Measurements from ENCODE around the gene EN1.

EN1 gene

DNA sequence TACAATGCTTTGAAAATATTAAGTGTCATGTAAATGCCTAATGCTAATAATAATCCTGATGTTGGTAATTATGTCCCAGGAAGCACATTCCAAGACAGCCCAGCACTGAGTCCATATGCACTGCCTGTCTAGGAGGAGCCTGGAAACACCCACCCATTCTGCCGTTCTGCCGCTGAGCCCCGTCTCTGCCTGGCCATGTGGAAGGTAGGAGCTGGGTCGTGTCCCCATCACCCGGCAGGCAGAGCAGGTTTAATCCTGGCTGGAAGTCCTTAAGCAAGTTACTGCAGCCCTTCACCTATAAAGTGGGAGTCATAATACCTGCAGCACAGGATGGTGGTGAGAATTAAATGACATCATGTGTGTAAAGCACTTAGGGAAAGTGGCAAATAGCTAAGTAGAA is 13.1 kb upstream of the EN1 start:
- peaks cover 11 to 28% of the 10 kb centered on the region in 2 donors for H3K4me1 Mint-ChIP-seq
- H3K27ac Mint-ChIP-seq: no peak overlapping the region
- H3K36me3 Mint-ChIP-seq: peaks cover 0 to 4% of the 10 kb centered on the region in 2 donors
- H3K4me3 Mint-ChIP-seq: no peak overlapping the region
- no peaks in the 10 kb centered on the region for H3K9me3 Mint-ChIP-seq
- no peak for DNase-seq
- no peak for ATAC-seq (replicated peaks)
- peaks cover 73 to 95% of the 10 kb centered on the region in 2 donors for H3K27me3 Mint-ChIP-seq

- H3K4me3 Mint-ChIP-seq: no peak overlapping the region
- DNase-seq: no peak
Observed at GRCh38 chr2:118859157-118859770, 11.8 kb upstream of the EN1 start.

GRCh38 chr2:118858485-118859156 is 11.2 kb upstream of the EN1 start:
- Mint-ChIP-seq H3K27ac (no peak overlapping the region), H3K4me3 (no peak overlapping the region), H3K27me3 (peaks cover 70 to 96% of the 10 kb centered on the region in 2 donors), H3K9me3 (peaks cover 0 to 3% of the 10 kb centered on the region in 2 donors), H3K36me3 (peaks cover 2 to 8% of the 10 kb centered on the region in 2 donors), H3K4me1 (peaks cover 16 to 36% of the 10 kb centered on the region in 2 donors)
- no peak for ATAC-seq (replicated peaks)
- no peak for DNase-seq

More at GRCh38 chr2:118859157-118859770, 11.8 kb upstream of the EN1 start:
- Mint-ChIP-seq H3K27me3 (peaks cover 69 to 95% of the 10 kb centered on the region in 2 donors), H3K9me3 (no peaks in the 10 kb centered on the region), H3K4me1 (peaks cover 13 to 29% of the 10 kb centered on the region in 2 donors), H3K27ac (peak overlapping the region; percentile 51), H3K36me3 (peaks cover 0 to 4% of the 10 kb centered on the region in 2 donors)
- ATAC-seq (replicated peaks): no peak

DNA sequence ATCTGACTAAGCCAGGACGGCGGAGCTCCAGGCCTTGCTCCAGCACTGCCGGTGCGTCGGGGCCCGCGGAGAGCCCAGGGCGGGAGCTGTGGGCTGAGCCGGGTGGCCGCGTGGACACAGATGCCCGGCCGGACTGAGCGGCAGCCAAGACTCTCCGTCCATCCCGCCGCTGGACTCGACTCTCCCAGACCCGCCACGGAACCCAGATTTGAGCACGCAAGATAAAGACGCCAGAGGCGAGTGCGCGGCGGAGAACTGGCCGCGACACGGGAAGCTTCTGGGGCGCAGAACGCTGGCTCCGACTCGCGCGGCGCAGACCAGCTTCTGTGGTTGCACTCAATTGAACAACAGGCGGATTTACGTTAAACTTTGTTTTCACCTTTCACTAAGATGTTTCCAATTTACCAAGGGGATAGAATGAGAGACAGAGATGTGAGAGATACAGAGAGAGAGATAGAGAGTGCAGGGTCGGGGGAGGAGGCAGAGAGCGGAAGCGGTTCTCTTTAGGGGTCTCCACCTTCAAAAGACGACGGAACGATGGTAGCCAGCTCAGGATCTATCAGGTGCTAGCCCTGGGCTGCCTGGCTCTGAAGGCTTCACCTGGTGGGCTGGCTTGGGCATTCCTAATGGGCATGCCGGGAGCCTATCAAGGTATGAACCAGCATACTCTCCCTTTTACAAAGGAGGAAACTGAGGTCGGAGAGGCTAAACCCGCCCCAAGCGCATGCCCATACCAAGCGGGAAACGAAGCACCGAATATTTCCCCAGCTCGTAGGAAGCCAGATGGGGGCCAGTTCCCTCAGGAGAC is 10.4 kb upstream of the EN1 start:
- no peak for ATAC-seq (replicated peaks)
- H3K27ac Mint-ChIP-seq: peak overlapping the region; percentile 6
- H3K4me3 Mint-ChIP-seq: peak overlapping the region; percentile 4 to 14

GRCh38 chr2:118856978-118857676 is 9.7 kb upstream of the EN1 start:
- ATAC-seq (replicated peaks) (no peak), DNase-seq (no peak)
- Mint-ChIP-seq H3K9me3 (peaks cover 0 to 3% of the 10 kb centered on the region in 2 donors), H3K27ac (peak overlapping the region; percentile 31), H3K27me3 (peaks cover 70 to 98% of the 10 kb centered on the region in 2 donors), H3K4me1 (peaks cover 18 to 43% of the 10 kb centered on the region in 2 donors), H3K4me3 (peak overlapping the region in 1 of 2 donors; percentile 14), H3K36me3 (peaks cover 2 to 8% of the 10 kb centered on the region in 2 donors)

More for the DNA sequence above, 10.4 kb upstream of the EN1 start:
- Mint-ChIP-seq H3K9me3 (peaks cover 0 to 3% of the 10 kb centered on the region in 2 donors), H3K36me3 (peaks cover 2 to 8% of the 10 kb centered on the region in 2 donors), H3K27me3 (peaks cover 72 to 98% of the 10 kb centered on the region in 2 donors), H3K4me1 (peaks cover 18 to 43% of the 10 kb centered on the region in 2 donors)
- DNase-seq: no peak

- ATAC-seq (replicated peaks): no peak
- peaks cover 0 to 3% of the 10 kb centered on the region in 2 donors for H3K9me3 Mint-ChIP-seq
- peaks cover 70 to 98% of the 10 kb centered on the region in 2 donors for H3K27me3 Mint-ChIP-seq
Observed at GRCh38 chr2:118856330-118856977, 9.0 kb upstream of the EN1 start.

GRCh38 chr2:118855451-118856279 is 8.2 kb upstream of the EN1 start:
- H3K27ac Mint-ChIP-seq: peak overlapping the region; percentile 73

More at GRCh38 chr2:118856330-118856977, 9.0 kb upstream of the EN1 start:
- Mint-ChIP-seq H3K4me1 (peaks cover 18 to 43% of the 10 kb centered on the region in 2 donors), H3K36me3 (peaks cover 2 to 8% of the 10 kb centered on the region in 2 donors), H3K27ac (peak overlapping the region; percentile 84), H3K4me3 (peak overlapping the region; percentile 32 to 44)
- no peak for DNase-seq

DNA sequence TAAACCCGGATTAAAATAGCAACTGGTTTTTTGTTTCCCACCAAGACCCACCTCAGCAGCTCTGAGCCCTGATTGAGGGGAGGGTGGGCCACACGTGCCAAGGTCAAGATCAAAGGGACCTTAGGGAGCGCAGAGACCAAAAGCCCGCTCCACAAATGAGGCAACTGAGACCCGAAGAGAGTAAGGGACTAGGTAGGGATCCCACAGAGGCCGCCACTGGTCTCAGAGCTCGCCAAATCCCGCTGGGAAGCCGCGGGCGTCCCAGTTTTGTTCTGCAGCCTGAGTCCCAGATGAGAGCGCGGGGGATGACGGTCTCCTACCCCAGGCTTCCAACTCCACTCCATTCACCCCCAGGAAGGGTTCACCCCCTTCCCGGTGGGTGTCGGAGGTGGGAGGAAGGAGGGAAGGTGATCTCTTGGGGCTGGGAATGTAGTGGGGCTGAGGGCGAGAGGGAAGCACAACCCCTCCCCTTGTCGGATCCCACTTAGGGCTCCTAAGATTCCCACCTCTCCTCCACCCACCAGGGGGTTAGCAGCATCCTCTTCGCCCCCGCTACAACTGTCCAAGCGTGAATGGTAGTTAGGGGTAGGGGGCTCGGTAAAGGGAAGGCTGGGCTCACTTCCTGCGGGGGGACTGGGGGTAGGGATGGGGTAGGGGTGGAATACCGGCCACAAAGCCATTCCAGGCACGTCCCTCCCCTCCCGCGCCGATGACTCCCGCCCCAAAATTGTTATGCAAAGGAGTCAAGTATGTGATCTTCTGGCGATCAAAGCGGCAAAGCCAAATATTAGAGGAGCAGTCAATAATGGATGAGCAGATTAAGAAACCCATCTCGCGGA is 7.3 kb upstream of the EN1 start:
- Mint-ChIP-seq H3K4me3 (no peak overlapping the region), H3K9me3 (peaks cover 0 to 3% of the 10 kb centered on the region in 2 donors), H3K4me1 (peaks cover 20 to 43% of the 10 kb centered on the region in 2 donors), H3K27me3 (peaks cover 72 to 98% of the 10 kb centered on the region in 2 donors), H3K36me3 (peaks cover 2 to 12% of the 10 kb centered on the region in 2 donors), H3K27ac (peak overlapping the region; percentile 72)
- no peak for ATAC-seq (replicated peaks)
- DNase-seq: no peak

More at GRCh38 chr2:118855451-118856279, 8.2 kb upstream of the EN1 start:
- Mint-ChIP-seq H3K27me3 (peaks cover 70 to 98% of the 10 kb centered on the region in 2 donors), H3K9me3 (peaks cover 0 to 3% of the 10 kb centered on the region in 2 donors), H3K4me3 (peak overlapping the region; percentile 56 to 72), H3K4me1 (peaks cover 18 to 43% of the 10 kb centered on the region in 2 donors), H3K36me3 (peaks cover 2 to 8% of the 10 kb centered on the region in 2 donors)
- ATAC-seq (replicated peaks): peak; percentile 87 to 88
- DNase-seq: peak; percentile 76

GRCh38 chr2:118853651-118854291 is 6.3 kb upstream of the EN1 start:
- Mint-ChIP-seq H3K4me1 (peaks cover 23 to 47% of the 10 kb centered on the region in 2 donors), H3K27ac (peak overlapping the region; percentile 94), H3K4me3 (peak overlapping the region in 1 of 2 donors; percentile 67), H3K27me3 (peaks cover 69 to 94% of the 10 kb centered on the region in 2 donors), H3K9me3 (peaks cover 0 to 5% of the 10 kb centered on the region in 2 donors), H3K36me3 (peaks cover 5 to 14% of the 10 kb centered on the region in 2 donors)
- DNase-seq: no peak
- no peak for ATAC-seq (replicated peaks)

DNA sequence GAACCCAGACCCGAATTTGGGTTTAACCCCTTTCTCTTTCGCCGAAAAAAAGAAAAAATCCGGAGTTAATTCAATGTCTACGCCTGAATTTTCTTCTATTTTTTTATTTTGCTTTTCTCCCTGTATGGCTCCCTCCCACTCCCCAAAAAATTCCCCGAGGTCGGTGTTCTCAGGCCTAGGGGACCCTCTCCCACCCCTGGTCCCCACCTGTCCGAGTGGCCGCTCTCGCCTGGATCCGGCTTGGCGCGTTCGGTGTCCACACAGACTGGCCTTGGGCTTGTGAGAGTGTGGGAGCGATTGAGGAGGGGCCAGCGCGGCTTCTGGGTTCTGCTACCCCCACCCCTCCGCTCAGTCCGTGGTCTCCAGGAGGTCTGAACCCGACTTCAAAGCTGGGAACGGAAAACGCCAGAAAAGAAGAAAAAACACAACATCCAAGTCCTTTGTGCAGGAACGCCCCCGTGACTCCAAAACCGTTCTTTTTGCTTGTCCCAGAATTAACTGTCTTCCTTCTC is 5.7 kb upstream of the EN1 start:
- peak overlapping the region; percentile 94 for H3K27ac Mint-ChIP-seq
- peaks cover 0 to 5% of the 10 kb centered on the region in 2 donors for H3K9me3 Mint-ChIP-seq
- peaks cover 70 to 96% of the 10 kb centered on the region in 2 donors for H3K27me3 Mint-ChIP-seq
- no peak for ATAC-seq (replicated peaks)
- peak overlapping the region in 1 of 2 donors; percentile 53 for H3K4me3 Mint-ChIP-seq
- no peak for DNase-seq
- H3K36me3 Mint-ChIP-seq: peaks cover 5 to 15% of the 10 kb centered on the region in 2 donors
- peaks cover 24 to 53% of the 10 kb centered on the region in 2 donors for H3K4me1 Mint-ChIP-seq

DNA sequence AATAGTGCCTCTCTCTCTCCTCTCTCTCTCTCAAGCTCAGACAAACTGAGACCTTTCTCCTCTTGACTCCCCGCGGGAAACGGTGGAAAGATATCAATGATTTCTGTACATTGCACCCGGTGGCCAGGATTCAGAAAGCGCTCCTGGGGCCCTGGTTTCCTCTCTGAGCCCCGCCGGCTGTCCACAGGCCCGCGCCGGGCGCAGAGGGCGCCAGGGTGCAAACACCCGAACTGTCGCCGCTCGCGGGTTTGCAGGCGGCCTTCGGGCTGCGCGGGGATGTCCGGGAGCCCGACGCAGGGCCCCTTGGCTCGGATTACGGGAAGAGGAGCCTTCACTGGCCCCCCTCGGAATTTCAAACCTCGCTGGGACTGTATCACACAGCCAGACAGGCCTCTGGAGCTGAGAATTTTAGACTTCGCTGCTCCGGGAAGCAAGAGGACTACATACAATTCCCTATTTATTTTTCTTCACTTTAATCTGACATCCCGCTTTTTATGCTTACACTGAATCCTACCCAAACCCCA is 5.2 kb upstream of the EN1 start:
- H3K4me1 Mint-ChIP-seq: peaks cover 23 to 50% of the 10 kb centered on the region in 2 donors
- peaks cover 67 to 96% of the 10 kb centered on the region in 2 donors for H3K27me3 Mint-ChIP-seq
- peaks cover 0 to 5% of the 10 kb centered on the region in 2 donors for H3K9me3 Mint-ChIP-seq
- peaks cover 5 to 15% of the 10 kb centered on the region in 2 donors for H3K36me3 Mint-ChIP-seq
- ATAC-seq (replicated peaks) (no peak), DNase-seq (no peak)
- H3K27ac Mint-ChIP-seq: peak overlapping the region; percentile 56
- H3K4me3 Mint-ChIP-seq: no peak overlapping the region
